Activated CD4-positive, alpha-beta T cell treated with anti-CD3 and anti-CD28 coated beads, Interleukin-2, Interleukin-6, amounts not matched to agents 100 ng/mL and 50 ng/mL, durations not matched to agents 16 hours and 8 hours (primary cell): ENCODE measurements around the gene YPEL5.

Source experiments
- DNase-seq: peaks from one replicate; pipeline ENCODE4 v3.0.0-alpha.2; 2020

The YPEL5 gene

GRCh38 chr2:30208453-30208852 lies 61.6 kb downstream of the YPEL5 start:
- peak; percentile 52 for DNase-seq

- DNase-seq: no peak
Observed at GRCh38 chr2:30209227-30209626, 62.4 kb downstream of the YPEL5 start.
